Measurements from ENCODE around the gene EGFLAM. TPM values are rescaled to one million over a fixed set of nuclear protein-coding genes. Genes with fewer than 3 reads are reported as not detected.

EGFLAM gene
- total RNA-seq, 6 experiments from 2014 or later: 1.1 to 7.2 (median 6.0) TPM

- Mint-ChIP-seq H3K27ac (peak overlapping the region; percentile 80), H3K4me1 (ENCODE audit: low read depth) (peaks cover 10% of the 10 kb centered on the region), H3K36me3 (ENCODE audit: low read depth) (no peaks in the 10 kb centered on the region), H3K9me3 (no peaks in the 10 kb centered on the region), H3K4me3 (peak overlapping the region; percentile 23; the same call in 1 of the 2 replicates), H3K27me3 (ENCODE audit: insufficient read depth) (no peaks in the 10 kb centered on the region)
- DNase-seq: peak; percentile 56
- TF ChIP-seq CTCF (IDR thresholded peaks at IDR 0.05): no peak
Observed at GRCh38 chr5:38500573-38501260, 242.4 kb downstream of the EGFLAM start.

- Mint-ChIP-seq H3K36me3 (ENCODE audit: low read depth) (no peaks in the 10 kb centered on the region), H3K27me3 (ENCODE audit: insufficient read depth) (no peaks in the 10 kb centered on the region), H3K4me1 (ENCODE audit: low read depth) (peaks cover 12% of the 10 kb centered on the region), H3K4me3 (no peak overlapping the region), H3K9me3 (no peaks in the 10 kb centered on the region), H3K27ac (no peak overlapping the region)
- no peak for DNase-seq
- TF ChIP-seq CTCF (IDR thresholded peaks at IDR 0.05): no peak
Observed at GRCh38 chr5:38506302-38506701, 247.9 kb downstream of the EGFLAM start.

GRCh38 chr5:38509185-38509584 lies 250.8 kb downstream of the EGFLAM start:
- no peak for TF ChIP-seq CTCF (IDR thresholded peaks at IDR 0.05)
- 0 out of 2 replicates have a peak overlapping the region, but pooled peaks have one; percentile 1 for H3K4me3 Mint-ChIP-seq
- no peaks in the 10 kb centered on the region; the same call in 1 of the 2 replicates for H3K27me3 Mint-ChIP-seq (ENCODE audit: insufficient read depth)
- H3K36me3 Mint-ChIP-seq (ENCODE audit: low read depth): no peaks in the 10 kb centered on the region
- H3K9me3 Mint-ChIP-seq: no peaks in the 10 kb centered on the region
- peaks cover 11% of the 10 kb centered on the region for H3K4me1 Mint-ChIP-seq (ENCODE audit: low read depth)
- peak overlapping the region; percentile 6; the same call in 1 of the 2 replicates for H3K27ac Mint-ChIP-seq
- peak; percentile 47 for DNase-seq
